Hepatocyte (in vitro differentiated cells): ENCODE data around the gene CRHR1.
"Not testable (repeated sequence)": the region's sequence is repeated elsewhere in the genome, so short reads cannot be mapped to it uniquely, and the experiment has no call there.

Experiments
- EZH2phosphoT487 ChIP-seq: fragments of 200-600 bp; sonication (generic); IDR thresholded peaks from one replicate; pipeline ENCODE4 v1.6.1; 2018; ENCODE audit warnings: antibody characterized with exemption, mild to moderate bottlenecking, low read depth, moderate library complexity; ENCODE audit not compliant: unreplicated experiment, severe bottlenecking
- TF ChIP-seq, protein P1 (sequence below): fragments of 200-600 bp; sonication (generic); IDR thresholded peaks from 2 replicates; pipeline ENCODE4 v1.5.1; 2016; ENCODE audit warnings: antibody characterized with exemption, mild to moderate bottlenecking; ENCODE audit not compliant: poor library complexity

GRCh38 chr17:45744826-45745225, 39.3 kb upstream of the CRHR1 start:
- TF ChIP-seq, protein P1, sequence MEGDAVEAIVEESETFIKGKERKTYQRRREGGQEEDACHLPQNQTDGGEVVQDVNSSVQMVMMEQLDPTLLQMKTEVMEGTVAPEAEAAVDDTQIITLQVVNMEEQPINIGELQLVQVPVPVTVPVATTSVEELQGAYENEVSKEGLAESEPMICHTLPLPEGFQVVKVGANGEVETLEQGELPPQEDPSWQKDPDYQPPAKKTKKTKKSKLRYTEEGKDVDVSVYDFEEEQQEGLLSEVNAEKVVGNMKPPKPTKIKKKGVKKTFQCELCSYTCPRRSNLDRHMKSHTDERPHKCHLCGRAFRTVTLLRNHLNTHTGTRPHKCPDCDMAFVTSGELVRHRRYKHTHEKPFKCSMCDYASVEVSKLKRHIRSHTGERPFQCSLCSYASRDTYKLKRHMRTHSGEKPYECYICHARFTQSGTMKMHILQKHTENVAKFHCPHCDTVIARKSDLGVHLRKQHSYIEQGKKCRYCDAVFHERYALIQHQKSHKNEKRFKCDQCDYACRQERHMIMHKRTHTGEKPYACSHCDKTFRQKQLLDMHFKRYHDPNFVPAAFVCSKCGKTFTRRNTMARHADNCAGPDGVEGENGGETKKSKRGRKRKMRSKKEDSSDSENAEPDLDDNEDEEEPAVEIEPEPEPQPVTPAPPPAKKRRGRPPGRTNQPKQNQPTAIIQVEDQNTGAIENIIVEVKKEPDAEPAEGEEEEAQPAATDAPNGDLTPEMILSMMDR, result not testable (repeated sequence)
- not testable (repeated sequence) for TF ChIP-seq EZH2phosphoT487
